ENCODE data around the gene TIAM2.

Gene TIAM2

GRCh38 chr6:155123520-155123919 lies 128.4 kb downstream of the TIAM2 start:
- DNase-seq (ENCODE audit: low read depth in 4 of 4, low spot score in 1 of 4): no peak

- DNase-seq (ENCODE audit: low read depth in 4 of 4, low spot score in 1 of 4): no peak
Measured at GRCh38 chr6:155125906-155126305, 130.8 kb downstream of the TIAM2 start.

GRCh38 chr6:155126727-155127439 lies 131.8 kb downstream of the TIAM2 start:
- DNase-seq (ENCODE audit: low read depth in 4 of 4, low spot score in 1 of 4): peak; percentile 15 to 57 (median 24)

- DNase-seq (ENCODE audit: low read depth in 4 of 4, low spot score in 1 of 4): no peak
Measured at GRCh38 chr6:155128977-155129376, 133.9 kb downstream of the TIAM2 start.

- DNase-seq (ENCODE audit: low read depth in 4 of 4, low spot score in 1 of 4): no peak
Measured at GRCh38 chr6:155129744-155130143, 134.6 kb downstream of the TIAM2 start.

- no peak for DNase-seq (ENCODE audit: low read depth in 4 of 4, low spot score in 1 of 4)
Measured at GRCh38 chr6:155130161-155130853, 135.2 kb downstream of the TIAM2 start.

GRCh38 chr6:155132617-155133016 lies 137.5 kb downstream of the TIAM2 start:
- no peak for DNase-seq (ENCODE audit: low read depth in 4 of 4, low spot score in 1 of 4)

- no peak for DNase-seq (ENCODE audit: low read depth in 4 of 4, low spot score in 1 of 4)
Measured at GRCh38 chr6:155141002-155141401, 145.9 kb downstream of the TIAM2 start.

GRCh38 chr6:155141512-155141911 lies 146.4 kb downstream of the TIAM2 start:
- no peak for DNase-seq (ENCODE audit: low read depth in 4 of 4, low spot score in 1 of 4)

- no peak for DNase-seq (ENCODE audit: low read depth in 4 of 4, low spot score in 1 of 4)
Measured at GRCh38 chr6:155142168-155143028, 147.3 kb downstream of the TIAM2 start.

- DNase-seq (ENCODE audit: low read depth in 4 of 4, low spot score in 1 of 4): no peak
Measured at GRCh38 chr6:155143029-155143577, 148.0 kb downstream of the TIAM2 start.

GRCh38 chr6:155143578-155144106 lies 148.5 kb downstream of the TIAM2 start:
- no peak for DNase-seq (ENCODE audit: low read depth in 4 of 4, low spot score in 1 of 4)

GRCh38 chr6:155146205-155146604 lies 151.1 kb downstream of the TIAM2 start:
- DNase-seq (ENCODE audit: low read depth in 4 of 4, low spot score in 1 of 4): no peak

- DNase-seq (ENCODE audit: low read depth in 4 of 4, low spot score in 1 of 4): no peak
Measured at GRCh38 chr6:155147958-155148663, 153.0 kb downstream of the TIAM2 start.

GRCh38 chr6:155150967-155151671 lies 156.0 kb downstream of the TIAM2 start:
- DNase-seq (ENCODE audit: low read depth in 4 of 4, low spot score in 1 of 4): no peak

- DNase-seq (ENCODE audit: low read depth in 4 of 4, low spot score in 1 of 4): no peak
Measured at GRCh38 chr6:155152211-155153076, 157.3 kb downstream of the TIAM2 start.

- DNase-seq (ENCODE audit: low read depth in 4 of 4, low spot score in 1 of 4): no peak
Measured at GRCh38 chr6:155154158-155154830, 159.2 kb downstream of the TIAM2 start.

- no peak for DNase-seq (ENCODE audit: low read depth in 4 of 4, low spot score in 1 of 4)
Measured at GRCh38 chr6:155155787-155156447, 160.8 kb downstream of the TIAM2 start.

Data from stimulated activated CD4-positive, alpha-beta T cell treated with anti-CD3 and anti-CD28 coated beads, Interleukin-1b, Interleukin-23, amount 100 ng/mL, for 24 hours (primary cell).